HCT116 (cell line): ENCODE results near the gene GJA9. TPM values are rescaled to one million over a fixed set of nuclear protein-coding genes. Genes with fewer than 3 reads are reported as not detected.

Source experiments
- ATAC-seq: fragments of 200-7000 bp; cut with Tn5 transposase; 2 replicates; pipeline ENCODE4 v1.9.1; 2020; ENCODE audit warnings: mild to moderate bottlenecking, moderate library complexity
- BruUV-seq: library from RNA; stranded (reverse); fragments of 400-500 nt; replicated peaks from 2 replicates; lab custom pipeline; 2021; lab: Mats Ljungman, UMichigan
- CTCF ChIA-PET: fragments of 300-600 bp; sonication (Branson Sonifier 250); formaldehyde crosslinking; loops from one replicate; lab custom pipeline; 2021; ENCODE audit warnings: antibody characterized with exemption; lab: Charles Lee
- POLR2A ChIA-PET: fragments of 300-600, 350-600 bp; sonication (Branson Sonifier 250); formaldehyde crosslinking; loops from one replicate; lab custom pipeline; 2021; ENCODE audit warnings: antibody characterized with exemption; lab: Charles Lee
- RAD21 ChIA-PET, 2 experiments: fragments of 300-600 bp; sonication (Branson Sonifier 250); formaldehyde crosslinking; loops; one replicate each; lab custom pipeline; 2023; ENCODE audit warnings: low total read pairs in 2 of 2; ENCODE audit not compliant: uncharacterized antibody in 2 of 2, unreplicated experiment in 2 of 2, low non-redundant PET in 1 of 2; lab: Charles Lee
- DNase-seq: peaks from one replicate; pipeline ENCODE4 v3.0.0-alpha.2; 2010; ENCODE audit warnings: low read depth, low spot score
- H2AFZ ChIP-seq: fragments of 200-600 bp; shearing (Covaris generic), sonication (generic); 2 replicates; pipeline ENCODE4 v1.6.1; 2017; ENCODE audit warnings: low read depth, mixed run types, mixed read lengths, antibody characterized with exemption, low read length; ENCODE audit not compliant: poor library complexity, severe bottlenecking
- H3K27ac ChIP-seq: 2 replicates; pipeline ENCODE4 v1.5.1; 2012; ENCODE audit warnings: low read depth, low read length
- H3K27me3 ChIP-seq: fragments of 200-600 bp; sonication (generic); 2 replicates; pipeline ENCODE4 v1.6.1; 2016; ENCODE audit warnings: mixed run types, low read length, mixed read lengths; ENCODE audit not compliant: insufficient read depth
- H3K36me3 ChIP-seq, 2 experiments: fragments of 200-500 bp in 1 of 2; fragments of 200-600 bp in 1 of 2; sonication (Bioruptor generic) in 1 of 2; sonication (generic) in 1 of 2; 2 replicates each; pipeline versions ENCODE4 v1.5.1 to v1.6.1; 2014 to 2016; ENCODE audit warnings: low read length in 2 of 2, inconsistent platforms in 1 of 2, mixed read lengths in 1 of 2, mixed run types in 1 of 2; ENCODE audit not compliant: insufficient read depth in 2 of 2, control insufficient read depth in 1 of 2
- H3K4me1 ChIP-seq, 2 experiments: fragments of 200-600 bp in 1 of 2; sonication (generic) in 1 of 2; 2 replicates each; pipeline versions ENCODE4 v1.5.1 to v1.6.1; 2012 to 2017; ENCODE audit warnings: low read length in 2 of 2, inconsistent platforms in 1 of 2, mild to moderate bottlenecking in 1 of 2, mixed read lengths in 1 of 2, mixed run types in 1 of 2, moderate library complexity in 1 of 2; ENCODE audit not compliant: insufficient read depth in 2 of 2, control insufficient read depth in 1 of 2
- H3K4me2 ChIP-seq: fragments of 200-600 bp; sonication (generic); 2 replicates; pipeline ENCODE4 v1.6.1; 2017; ENCODE audit warnings: mixed run types, low read length, mixed read lengths
- H3K4me3 ChIP-seq, 2 experiments: fragments of 200-600 bp in 1 of 2; sonication (generic) in 1 of 2; replicated peaks in 1 of 2; 2 replicates each; pipeline ENCODE4 v1.5.1; 2011 to 2016; ENCODE audit warnings: low read length in 2 of 2, control low read depth in 1 of 2, low read depth in 1 of 2, mild to moderate bottlenecking in 1 of 2, mixed read lengths in 1 of 2, mixed run types in 1 of 2
- H3K79me2 ChIP-seq: fragments of 200-600 bp; sonication (generic); 2 replicates; pipeline ENCODE4 v1.6.1; 2017; ENCODE audit warnings: mild to moderate bottlenecking, mixed run types, low read length, moderate library complexity, mixed read lengths; ENCODE audit not compliant: insufficient read depth
- H3K9ac ChIP-seq: fragments of 200-600 bp; sonication (generic); 2 replicates; pipeline ENCODE4 v1.6.1; 2016; ENCODE audit warnings: low read length, mixed read lengths
- H3K9me2 ChIP-seq: fragments of 200-600 bp; sonication (generic), shearing (Covaris generic); 2 replicates; pipeline ENCODE4 v1.6.1; 2017; ENCODE audit warnings: mixed run types, mild to moderate bottlenecking, moderate library complexity; ENCODE audit not compliant: insufficient read depth
- H3K9me3 ChIP-seq, 2 experiments: fragments of 200-500 bp in 1 of 2; fragments of 200-600 bp in 1 of 2; sonication (Bioruptor generic) in 1 of 2; sonication (generic) in 1 of 2; 2 replicates each; pipeline ENCODE4 v1.6.1; 2014 to 2017; ENCODE audit warnings: low read length in 2 of 2, mixed read lengths in 2 of 2, inconsistent platforms in 1 of 2, low read depth in 1 of 2, mild to moderate bottlenecking in 1 of 2, mixed run types in 1 of 2, moderate library complexity in 1 of 2; ENCODE audit not compliant: control insufficient read depth in 1 of 2, insufficient read depth in 1 of 2
- H4K20me1 ChIP-seq: fragments of 200-600 bp; sonication (generic), shearing (Covaris generic); 2 replicates; pipeline ENCODE4 v1.6.1; 2017; ENCODE audit warnings: mixed run types, mild to moderate bottlenecking, moderate library complexity; ENCODE audit not compliant: insufficient read depth
- ATF3 ChIP-seq: IDR thresholded peaks from 2 replicates; pipeline ENCODE4 v1.6.1; 2012
- CEBPB ChIP-seq: IDR thresholded peaks from 2 replicates; pipeline ENCODE4 v1.6.1; 2012; ENCODE audit warnings: low read depth
- ELF1 ChIP-seq: IDR thresholded peaks from 2 replicates; pipeline ENCODE4 v1.6.1; 2012; ENCODE audit warnings: low read depth, borderline replicate concordance
- EZH2phosphoT487 ChIP-seq: fragments of 200-600 bp; IDR thresholded peaks from 2 replicates; pipeline ENCODE4 v1.6.1; 2018; ENCODE audit warnings: antibody characterized with exemption, borderline replicate concordance
- FOSL1 ChIP-seq: IDR thresholded peaks from 2 replicates; pipeline ENCODE4 v1.6.1; 2012; ENCODE audit warnings: low read depth
- POLR2AphosphoS5 ChIP-seq: IDR thresholded peaks from 2 replicates; pipeline ENCODE4 v1.6.1; 2011; ENCODE audit warnings: mild to moderate bottlenecking, low read depth, low read length, moderate library complexity
- REST ChIP-seq: IDR thresholded peaks from 2 replicates; pipeline ENCODE4 v1.6.1; 2012; ENCODE audit warnings: low read depth
- SIN3A ChIP-seq: IDR thresholded peaks from 2 replicates; pipeline ENCODE4 v1.6.1; 2012; ENCODE audit warnings: low read depth
- SP1 ChIP-seq: IDR thresholded peaks from 2 replicates; pipeline ENCODE4 v1.6.1; 2012; ENCODE audit warnings: low read depth
- SRF ChIP-seq: IDR thresholded peaks from 2 replicates; pipeline ENCODE4 v1.6.1; 2012; ENCODE audit warnings: low read depth
- TCF7L2 ChIP-seq: IDR thresholded peaks from 2 replicates; pipeline ENCODE4 v1.7.0; 2011; ENCODE audit warnings: borderline replicate concordance, inconsistent platforms; ENCODE audit not compliant: insufficient read depth, insufficient read length; ENCODE audit errors: extremely low read depth
- YY1 ChIP-seq: IDR thresholded peaks from 2 replicates; pipeline ENCODE4 v1.6.1; 2011; ENCODE audit warnings: low read length, low read depth, moderate library complexity, mild to moderate bottlenecking; ENCODE audit not compliant: insufficient replicate concordance; ENCODE audit errors: extremely low read depth
- ZFX ChIP-seq: fragments of 450-650 bp; IDR thresholded peaks from 2 replicates; pipeline ENCODE4 v1.6.1; 2017
- ZNF274 ChIP-seq: fragments of 200-500 bp; sonication (Bioruptor generic); IDR thresholded peaks from 2 replicates; pipeline ENCODE4 v1.6.1; 2014; ENCODE audit warnings: mild to moderate bottlenecking, low read depth, low read length, inconsistent platforms
- intact Hi-C: fragments of 100-400 bp; cut with micrococcal nuclease; formaldehyde crosslinking; loops from 2 replicates; pipeline ENCODE4 v1.10.0; 2022
- total RNA-seq: library from RNA; stranded (reverse); gene quantifications from one replicate; pipeline ENCODE4 v1.2.1, GENCODE V29; 2021; ENCODE audit not compliant: unreplicated experiment
- TF ChIP-seq, protein P1 (sequence below): IDR thresholded peaks from 2 replicates; pipeline ENCODE4 v1.6.1; 2011; ENCODE audit warnings: mild to moderate bottlenecking, low read length, moderate library complexity; ENCODE audit not compliant: insufficient replicate concordance; ENCODE audit errors: extremely low read depth
- TF ChIP-seq, protein P2 (sequence below), 3 experiments: fragments of 200-600 bp in 1 of 3; sonication (generic) in 1 of 3; IDR thresholded peaks in 2 of 3; conservative IDR thresholded peaks in 1 of 3; 2 replicates each; pipeline ENCODE4 v1.5.1; 2012 to 2017; ENCODE audit warnings: low read depth in 2 of 3, low read length in 2 of 3, antibody characterized with exemption in 1 of 3, borderline replicate concordance in 1 of 3, control low read depth in 1 of 3, mild to moderate bottlenecking in 1 of 3, mixed read lengths in 1 of 3, mixed run types in 1 of 3, moderate library complexity in 1 of 3; ENCODE audit not compliant: insufficient read depth in 1 of 3

The GJA9 gene
- total RNA-seq, 1 experiment from 2014 or later, result not detected

DNA sequence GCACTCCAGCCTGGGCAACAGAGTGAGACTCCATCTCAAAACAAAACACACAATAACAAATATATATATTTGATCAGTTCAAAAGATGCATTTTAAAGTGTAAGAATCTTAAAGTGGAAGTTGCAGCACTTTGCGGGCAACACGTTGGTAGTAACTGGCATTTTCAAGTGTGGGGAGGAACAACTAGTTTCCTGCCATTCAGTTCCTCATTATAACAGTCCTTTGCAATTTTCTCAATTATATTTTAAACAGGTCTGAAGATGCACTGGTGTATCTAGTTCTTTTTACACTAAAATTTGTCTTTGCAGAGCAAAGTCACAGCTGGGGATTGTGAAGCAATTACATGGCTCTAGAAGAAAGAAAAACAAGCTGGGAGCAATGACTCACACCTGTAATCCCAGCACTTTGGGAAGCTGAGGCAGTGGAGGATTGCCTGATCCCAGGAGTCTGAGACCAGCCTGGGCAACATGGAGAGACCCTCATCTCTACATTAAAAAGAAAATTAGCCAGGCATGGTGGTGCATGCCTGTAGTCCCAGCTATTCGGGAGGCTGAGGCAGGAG is 47.1 kb downstream of the GJA9 start:
- TF ChIP-seq YY1 (no peak), ATF3 (no peak), TCF7L2 (no peak), POLR2AphosphoS5 (no peak), CEBPB (no peak), ZNF274 (no peak), REST (no peak), ZFX (no peak), SP1 (no peak), FOSL1 (no peak), ELF1 (no peak), SIN3A (no peak), EZH2phosphoT487 (no peak), SRF (no peak)
- TF ChIP-seq, protein P1, sequence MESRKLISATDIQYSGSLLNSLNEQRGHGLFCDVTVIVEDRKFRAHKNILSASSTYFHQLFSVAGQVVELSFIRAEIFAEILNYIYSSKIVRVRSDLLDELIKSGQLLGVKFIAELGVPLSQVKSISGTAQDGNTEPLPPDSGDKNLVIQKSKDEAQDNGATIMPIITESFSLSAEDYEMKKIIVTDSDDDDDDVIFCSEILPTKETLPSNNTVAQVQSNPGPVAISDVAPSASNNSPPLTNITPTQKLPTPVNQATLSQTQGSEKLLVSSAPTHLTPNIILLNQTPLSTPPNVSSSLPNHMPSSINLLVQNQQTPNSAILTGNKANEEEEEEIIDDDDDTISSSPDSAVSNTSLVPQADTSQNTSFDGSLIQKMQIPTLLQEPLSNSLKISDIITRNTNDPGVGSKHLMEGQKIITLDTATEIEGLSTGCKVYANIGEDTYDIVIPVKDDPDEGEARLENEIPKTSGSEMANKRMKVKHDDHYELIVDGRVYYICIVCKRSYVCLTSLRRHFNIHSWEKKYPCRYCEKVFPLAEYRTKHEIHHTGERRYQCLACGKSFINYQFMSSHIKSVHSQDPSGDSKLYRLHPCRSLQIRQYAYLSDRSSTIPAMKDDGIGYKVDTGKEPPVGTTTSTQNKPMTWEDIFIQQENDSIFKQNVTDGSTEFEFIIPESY, result no peak
- TF ChIP-seq, protein P2, sequence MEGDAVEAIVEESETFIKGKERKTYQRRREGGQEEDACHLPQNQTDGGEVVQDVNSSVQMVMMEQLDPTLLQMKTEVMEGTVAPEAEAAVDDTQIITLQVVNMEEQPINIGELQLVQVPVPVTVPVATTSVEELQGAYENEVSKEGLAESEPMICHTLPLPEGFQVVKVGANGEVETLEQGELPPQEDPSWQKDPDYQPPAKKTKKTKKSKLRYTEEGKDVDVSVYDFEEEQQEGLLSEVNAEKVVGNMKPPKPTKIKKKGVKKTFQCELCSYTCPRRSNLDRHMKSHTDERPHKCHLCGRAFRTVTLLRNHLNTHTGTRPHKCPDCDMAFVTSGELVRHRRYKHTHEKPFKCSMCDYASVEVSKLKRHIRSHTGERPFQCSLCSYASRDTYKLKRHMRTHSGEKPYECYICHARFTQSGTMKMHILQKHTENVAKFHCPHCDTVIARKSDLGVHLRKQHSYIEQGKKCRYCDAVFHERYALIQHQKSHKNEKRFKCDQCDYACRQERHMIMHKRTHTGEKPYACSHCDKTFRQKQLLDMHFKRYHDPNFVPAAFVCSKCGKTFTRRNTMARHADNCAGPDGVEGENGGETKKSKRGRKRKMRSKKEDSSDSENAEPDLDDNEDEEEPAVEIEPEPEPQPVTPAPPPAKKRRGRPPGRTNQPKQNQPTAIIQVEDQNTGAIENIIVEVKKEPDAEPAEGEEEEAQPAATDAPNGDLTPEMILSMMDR (IDR thresholded peaks at IDR 0.05 in 2 of 3, conservative IDR thresholded peaks at IDR 0.05 in 1 of 3; ENCODE audit: borderline replicate concordance in 1 of 3, insufficient read depth in 1 of 3, low read depth in 2 of 3, low read length in 2 of 3), result no peak
- TF ChIP-seq, all 23 proteins: peak for 0
- DNase-seq, result no peak
- Histone ChIP-seq H3K79me2 (no peaks in the 10 kb centered on the region), H2AFZ (no peak overlapping the region), H3K9ac (no peak overlapping the region), H3K4me1 (no peaks in the 10 kb centered on the region), H3K9me2 (no peaks in the 10 kb centered on the region), H3K9me3 (no peaks in the 10 kb centered on the region), H3K4me2 (no peak overlapping the region), H3K27ac (no peak overlapping the region), H3K36me3 (peaks cover 0 to 4% of the 10 kb centered on the region in 2 experiments; a peak in 1 of 4 replicates), H4K20me1 (no peaks in the 10 kb centered on the region), H3K4me3 (no peak overlapping the region), H3K27me3 (peaks cover under 1% of the 10 kb centered on the region; the same call in 1 of the 2 replicates)
- POLR2A ChIA-PET, result no interaction called here
- CTCF ChIA-PET, result interaction anchor here (0.9 to 1.4 kb wide), 4 partner anchors 258 to 810 kb away, joined by 3 to 7 read pairs (median 4); no protein-coding TSS in a partner anchor
- intact Hi-C loops, result loop anchor here (10.0 kb wide), 2 partner anchors 310 to 1140 kb away; partner anchors contain the start of gene CDCA8
- no peak for ATAC-seq
- BruUV-seq, result no TSS peak
- RAD21 ChIA-PET, result interaction anchor here in 1 of 2 experiments (0.6 kb wide), 1 partner anchor 15 kb away, joined by 4 read pairs; no protein-coding TSS in a partner anchor
